Bronchial epithelial cell (primary cell): Measurements from ENCODE around the gene CSNK2A1. TPM values are rescaled to one million over a fixed set of nuclear protein-coding genes. Genes with fewer than 3 reads are reported as not detected.

ENCODE experiments used
- DNase-seq: peaks from one replicate; pipeline ENCODE4 v3.0.0-alpha.2; 2010; ENCODE audit warnings: low read depth
- FAIRE-seq: peaks from 2 replicates; lab custom pipeline; 2011; peaks lifted over from hg19 to GRCh38; lab: Jason Lieb, UNC
- H3K27me3 ChIP-seq: 2 replicates; pipeline ENCODE4 v1.5.1; 2011; ENCODE audit warnings: low read length; ENCODE audit not compliant: control insufficient read depth, insufficient read depth
- H3K36me3 ChIP-seq: 2 replicates; pipeline ENCODE4 v1.5.1; 2011; ENCODE audit warnings: low read length; ENCODE audit not compliant: control insufficient read depth, insufficient read depth
- H3K4me3 ChIP-seq: 2 replicates; pipeline ENCODE4 v1.5.1; 2011; ENCODE audit warnings: mild to moderate bottlenecking, low read depth, low read length, control low read depth
- total RNA-seq: library from RNA; depleted of rRNA; stranded (reverse); fragments of >200 nt; gene quantifications from 2 replicates; pipeline ENCODE4 v1.2.1, GENCODE V29; 2014
- TF ChIP-seq, protein P1 (sequence below): IDR thresholded peaks from 2 replicates; pipeline ENCODE4 v1.5.1; 2011; ENCODE audit warnings: mild to moderate bottlenecking, moderate library complexity, low read length, control low read depth, inconsistent platforms; ENCODE audit not compliant: insufficient read depth, severe bottlenecking

Gene CSNK2A1
- total RNA-seq, 1 donor from 2014 or later: 242 TPM

DNA sequence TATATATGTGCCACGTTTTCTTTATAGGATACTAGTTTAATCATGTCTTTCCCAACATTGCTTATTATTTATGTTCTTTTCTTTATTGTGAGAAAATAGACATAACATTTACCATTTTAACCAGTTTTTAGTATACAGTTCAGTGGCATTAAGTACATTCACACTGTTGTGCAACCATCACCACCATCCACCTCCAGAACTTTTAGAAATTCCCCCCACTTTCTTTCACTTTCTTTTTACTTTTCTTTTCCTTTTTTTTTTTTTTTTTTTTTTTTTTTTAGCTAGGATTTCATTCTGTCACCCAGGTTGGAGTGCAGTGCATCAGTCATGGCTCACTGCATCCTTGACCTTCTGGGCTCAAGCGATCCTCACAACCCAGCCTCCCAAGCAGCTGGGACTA, 117.0 kb downstream of the CSNK2A1 start:
- no peaks in the 10 kb centered on the region for H3K27me3 ChIP-seq
- FAIRE-seq (no peak), DNase-seq (no peak)
- TF ChIP-seq, protein P1, sequence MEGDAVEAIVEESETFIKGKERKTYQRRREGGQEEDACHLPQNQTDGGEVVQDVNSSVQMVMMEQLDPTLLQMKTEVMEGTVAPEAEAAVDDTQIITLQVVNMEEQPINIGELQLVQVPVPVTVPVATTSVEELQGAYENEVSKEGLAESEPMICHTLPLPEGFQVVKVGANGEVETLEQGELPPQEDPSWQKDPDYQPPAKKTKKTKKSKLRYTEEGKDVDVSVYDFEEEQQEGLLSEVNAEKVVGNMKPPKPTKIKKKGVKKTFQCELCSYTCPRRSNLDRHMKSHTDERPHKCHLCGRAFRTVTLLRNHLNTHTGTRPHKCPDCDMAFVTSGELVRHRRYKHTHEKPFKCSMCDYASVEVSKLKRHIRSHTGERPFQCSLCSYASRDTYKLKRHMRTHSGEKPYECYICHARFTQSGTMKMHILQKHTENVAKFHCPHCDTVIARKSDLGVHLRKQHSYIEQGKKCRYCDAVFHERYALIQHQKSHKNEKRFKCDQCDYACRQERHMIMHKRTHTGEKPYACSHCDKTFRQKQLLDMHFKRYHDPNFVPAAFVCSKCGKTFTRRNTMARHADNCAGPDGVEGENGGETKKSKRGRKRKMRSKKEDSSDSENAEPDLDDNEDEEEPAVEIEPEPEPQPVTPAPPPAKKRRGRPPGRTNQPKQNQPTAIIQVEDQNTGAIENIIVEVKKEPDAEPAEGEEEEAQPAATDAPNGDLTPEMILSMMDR: no peak
- no peak overlapping the region for H3K4me3 ChIP-seq
- peaks cover 49% of the 10 kb centered on the region for H3K36me3 ChIP-seq

Other genes starting within 250 kb of the CSNK2A1 start
- gene ZCCHC3, start 246.2 kb downstream of the CSNK2A1 start, total RNA-seq: 9.7 and 11.1 TPM in 2 replicates
- gene SOX12, start 218.2 kb downstream of the CSNK2A1 start, total RNA-seq: 0.90 and 3.4 TPM in 2 replicates
- gene NRSN2, start 196.7 kb downstream of the CSNK2A1 start, total RNA-seq: 2.1 and 4.4 TPM in 2 replicates
- 432 and 548 TPM in 2 replicates for gene TRIB3, start 163.0 kb downstream of the CSNK2A1 start, total RNA-seq
- 178 and 202 TPM in 2 replicates for gene RBCK1, start 135.5 kb downstream of the CSNK2A1 start, total RNA-seq
- 30.0 and 35.8 TPM in 2 replicates for gene TBC1D20, start 81.3 kb downstream of the CSNK2A1 start, total RNA-seq
- not detected in 2 replicates for gene TCF15, start 66.5 kb upstream of the CSNK2A1 start, total RNA-seq
- 99.5 and 146 TPM in 2 replicates for gene SRXN1, start 109.4 kb upstream of the CSNK2A1 start, total RNA-seq
- gene SCRT2, start 132.0 kb upstream of the CSNK2A1 start, total RNA-seq: not detected in 2 replicates
- 0.26 and 0.53 TPM in 2 replicates for gene SLC52A3, start 224.7 kb upstream of the CSNK2A1 start, total RNA-seq